CD14-positive monocyte (primary cell): ENCODE data around the gene LEF1. TPM values are rescaled to one million over a fixed set of nuclear protein-coding genes. Genes with fewer than 3 reads are reported as not detected.

Experiments used
- DNase-seq, 3 donors: peaks; one replicate each; pipeline ENCODE4 v3.0.0-alpha.2; 2011 to 2022
- H2AFZ ChIP-seq: 2 replicates; pipeline ENCODE4 v1.6.0; 2012; ENCODE audit warnings: mild to moderate bottlenecking, low read depth, low read length, inconsistent platforms; ENCODE audit not compliant: insufficient read depth, poor library complexity, severe bottlenecking
- H3K27ac ChIP-seq, 2 donors: 1 replicate in 1 of 2; 2 replicates in 1 of 2; pipeline ENCODE4 v1.5.1; 2012 to 2013; ENCODE audit warnings: low read length in 2 of 2, control low read depth in 1 of 2, inconsistent platforms in 1 of 2, low read depth in 1 of 2, mild to moderate bottlenecking in 1 of 2
- H3K27me3 ChIP-seq, 2 donors: one replicate each; pipeline versions ENCODE4 v1.6.0 to v1.6.1; 2011 to 2013; ENCODE audit warnings: low read length in 2 of 2; ENCODE audit not compliant: control insufficient read depth in 2 of 2, insufficient read depth in 2 of 2
- H3K36me3 ChIP-seq, 2 donors: replicated peaks in 1 of 2; 1 replicate in 1 of 2; 2 replicates in 1 of 2; pipeline versions ENCODE4 v1.5.1 to v1.6.1; 2012 to 2013; ENCODE audit warnings: low read length in 2 of 2, control low read depth in 1 of 2, inconsistent platforms in 1 of 2, mild to moderate bottlenecking in 1 of 2; ENCODE audit not compliant: insufficient read depth in 2 of 2, control insufficient read depth in 1 of 2
- H3K4me1 ChIP-seq, 2 donors: 1 replicate in 1 of 2; 2 replicates in 1 of 2; pipeline versions ENCODE4 v1.5.1 to v1.6.1; 2012 to 2013; ENCODE audit warnings: low read length in 2 of 2, control low read depth in 1 of 2, inconsistent platforms in 1 of 2, mild to moderate bottlenecking in 1 of 2, moderate library complexity in 1 of 2; ENCODE audit not compliant: insufficient read depth in 2 of 2, control insufficient read depth in 1 of 2
- H3K4me2 ChIP-seq: replicated peaks from 2 replicates; pipeline ENCODE3; 2012; ENCODE audit warnings: low read length, moderate library complexity, mild to moderate bottlenecking; ENCODE audit not compliant: poor library complexity, severe bottlenecking; ENCODE audit errors: extremely low read depth
- H3K4me3 ChIP-seq, 3 experiments: fragments of 200-600 bp in 1 of 3; sonication (generic) in 1 of 3; replicated peaks in 1 of 3; 1 replicate in 2 of 3; 2 replicates in 1 of 3; pipeline ENCODE4 v1.5.1; 2011 to 2013; ENCODE audit warnings: low read length in 3 of 3, mild to moderate bottlenecking in 3 of 3, control low read depth in 2 of 3, low read depth in 2 of 3, inconsistent platforms in 1 of 3, moderate library complexity in 1 of 3
- H3K79me2 ChIP-seq: 2 replicates; pipeline ENCODE4 v1.6.0; 2012; ENCODE audit warnings: mild to moderate bottlenecking, control low read depth, inconsistent platforms, low read length, moderate library complexity; ENCODE audit not compliant: insufficient read depth
- H3K9ac ChIP-seq: 2 replicates; pipeline ENCODE4 v1.6.0; 2017; ENCODE audit warnings: low read length, mild to moderate bottlenecking; ENCODE audit not compliant: insufficient read depth, poor library complexity, severe bottlenecking
- H3K9me3 ChIP-seq, 2 donors: replicated peaks in 1 of 2; 1 replicate in 1 of 2; 2 replicates in 1 of 2; pipeline versions ENCODE4 v1.5.1 to v1.6.1; 2012 to 2013; ENCODE audit warnings: low read length in 2 of 2, control low read depth in 1 of 2; ENCODE audit not compliant: control insufficient read depth in 1 of 2, insufficient read depth in 1 of 2
- H4K20me1 ChIP-seq: 2 replicates; pipeline ENCODE4 v1.6.0; 2012; ENCODE audit warnings: mild to moderate bottlenecking, low read length, control low read depth, moderate library complexity; ENCODE audit not compliant: insufficient read depth
- H3K27ac Mint-ChIP-seq, 7 donors: one replicate each; pipeline ENCODE4 v1.8.0; 2020; ENCODE audit warnings: mild to moderate bottlenecking in 7 of 7, mixed read lengths in 7 of 7, moderate library complexity in 6 of 7, inconsistent platforms in 2 of 7
- H3K27me3 Mint-ChIP-seq, 3 donors: one replicate each; pipeline ENCODE4 v1.8.0; 2021 to 2022; ENCODE audit warnings: low read depth in 3 of 3, mild to moderate bottlenecking in 3 of 3, mixed read lengths in 3 of 3, moderate library complexity in 3 of 3, inconsistent platforms in 1 of 3
- H3K36me3 Mint-ChIP-seq, 2 donors: one replicate each; pipeline ENCODE4 v1.8.0; 2020; ENCODE audit warnings: mixed read lengths in 2 of 2, inconsistent platforms in 1 of 2, mild to moderate bottlenecking in 1 of 2
- H3K4me1 Mint-ChIP-seq: one replicate; pipeline ENCODE4 v1.8.0; 2020; ENCODE audit warnings: mild to moderate bottlenecking, mixed read lengths
- H3K4me3 Mint-ChIP-seq, 2 donors: one replicate each; pipeline ENCODE4 v1.8.0; 2020; ENCODE audit warnings: mild to moderate bottlenecking in 2 of 2, mixed read lengths in 2 of 2, moderate library complexity in 1 of 2
- H3K9me3 Mint-ChIP-seq, 7 donors: one replicate each; pipeline ENCODE4 v1.8.0; 2020 to 2022; ENCODE audit warnings: mixed read lengths in 7 of 7, mild to moderate bottlenecking in 6 of 7, moderate library complexity in 6 of 7, inconsistent platforms in 2 of 7
- WGBS: methylation state at CpG from one replicate; pipeline ENCODE4 v1.1.5; 2013; ENCODE audit warnings: missing lambda C conversion rate; ENCODE audit not compliant: insufficient coverage; 5-methylcytosine and 5-hydroxymethylcytosine counted together
- intact Hi-C, 2 donors: fragments of 100-400 bp; cut with micrococcal nuclease; formaldehyde crosslinking; loops; one replicate each; pipeline versions ENCODE4 v1.15.0 to v1.15.1; 2023
- polyA plus RNA-seq, 3 donors: library from polyadenylated mRNA; depleted of rRNA in 1 of 3; unstranded in 2 of 3; stranded (reverse) in 1 of 3; fragments of 300-500 nt in 2 of 3; fragments of >200 nt in 1 of 3; fragmentation: Illumina TruSeq in 2 of 3; gene quantifications; 1 replicate in 2 of 3; 2 replicates in 1 of 3; pipeline ENCODE4 v1.2.3, GENCODE V29; 2012 to 2021
- TF ChIP-seq, protein P1 (sequence below): fragments of 200-600 bp; IDR thresholded peaks from one replicate; pipeline ENCODE4 v1.8.0; 2022; ENCODE audit warnings: antibody characterized with exemption, mild to moderate bottlenecking

Gene LEF1
- polyA plus RNA-seq, 3 donors: 0.29 to 1.3 (median 0.61) TPM

DNA sequence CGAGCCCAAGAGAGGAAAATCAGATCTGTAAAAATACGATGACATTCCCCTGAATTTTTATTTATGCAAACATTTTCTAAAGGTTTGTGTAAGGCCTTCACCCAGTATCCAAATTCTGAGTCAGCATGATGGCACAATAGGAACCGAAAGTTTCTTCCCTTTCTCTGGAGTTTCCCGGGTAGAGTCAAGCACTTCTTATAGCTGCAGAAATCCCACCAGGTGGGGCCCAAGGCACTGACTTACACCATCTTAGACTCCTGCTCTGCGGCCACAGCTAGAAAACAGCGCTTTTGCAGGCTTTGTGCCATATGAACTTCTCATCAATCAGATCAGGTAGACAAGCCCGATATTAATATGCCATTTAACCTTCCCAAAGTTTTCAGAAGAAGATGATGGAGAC, 13.4 kb downstream of the LEF1 start:
- no peaks in the 10 kb centered on the region for H3K4me1 ChIP-seq
- H3K27me3 ChIP-seq: peaks cover 21 to 22% of the 10 kb centered on the region in 2 donors
- H3K4me2 ChIP-seq: no peak overlapping the region
- WGBS: 81% methylated on average over 5 of the region's 7 CpGs
- H3K9ac ChIP-seq: no peak overlapping the region
- Mint-ChIP-seq H3K36me3 (no peaks in the 10 kb centered on the region), H3K27me3 (peaks cover 17 to 26% (median 19%) of the 10 kb centered on the region in 3 donors), H3K4me3 (no peak overlapping the region), H3K4me1 (no peaks in the 10 kb centered on the region), H3K9me3 (peaks cover 0 to 4% (median 0%) of the 10 kb centered on the region in 7 donors), H3K27ac (no peak overlapping the region)
- H3K79me2 ChIP-seq: no peaks in the 10 kb centered on the region
- no peak overlapping the region for H3K4me3 ChIP-seq
- DNase-seq: no peak
- no peak overlapping the region for H2AFZ ChIP-seq
- TF ChIP-seq, protein P1, sequence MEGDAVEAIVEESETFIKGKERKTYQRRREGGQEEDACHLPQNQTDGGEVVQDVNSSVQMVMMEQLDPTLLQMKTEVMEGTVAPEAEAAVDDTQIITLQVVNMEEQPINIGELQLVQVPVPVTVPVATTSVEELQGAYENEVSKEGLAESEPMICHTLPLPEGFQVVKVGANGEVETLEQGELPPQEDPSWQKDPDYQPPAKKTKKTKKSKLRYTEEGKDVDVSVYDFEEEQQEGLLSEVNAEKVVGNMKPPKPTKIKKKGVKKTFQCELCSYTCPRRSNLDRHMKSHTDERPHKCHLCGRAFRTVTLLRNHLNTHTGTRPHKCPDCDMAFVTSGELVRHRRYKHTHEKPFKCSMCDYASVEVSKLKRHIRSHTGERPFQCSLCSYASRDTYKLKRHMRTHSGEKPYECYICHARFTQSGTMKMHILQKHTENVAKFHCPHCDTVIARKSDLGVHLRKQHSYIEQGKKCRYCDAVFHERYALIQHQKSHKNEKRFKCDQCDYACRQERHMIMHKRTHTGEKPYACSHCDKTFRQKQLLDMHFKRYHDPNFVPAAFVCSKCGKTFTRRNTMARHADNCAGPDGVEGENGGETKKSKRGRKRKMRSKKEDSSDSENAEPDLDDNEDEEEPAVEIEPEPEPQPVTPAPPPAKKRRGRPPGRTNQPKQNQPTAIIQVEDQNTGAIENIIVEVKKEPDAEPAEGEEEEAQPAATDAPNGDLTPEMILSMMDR: no peak
- H3K36me3 ChIP-seq: no peaks in the 10 kb centered on the region
- intact Hi-C loops: no loop called here
- no peaks in the 10 kb centered on the region for H3K9me3 ChIP-seq
- H3K27ac ChIP-seq: no peak overlapping the region
- no peaks in the 10 kb centered on the region for H4K20me1 ChIP-seq

DNA sequence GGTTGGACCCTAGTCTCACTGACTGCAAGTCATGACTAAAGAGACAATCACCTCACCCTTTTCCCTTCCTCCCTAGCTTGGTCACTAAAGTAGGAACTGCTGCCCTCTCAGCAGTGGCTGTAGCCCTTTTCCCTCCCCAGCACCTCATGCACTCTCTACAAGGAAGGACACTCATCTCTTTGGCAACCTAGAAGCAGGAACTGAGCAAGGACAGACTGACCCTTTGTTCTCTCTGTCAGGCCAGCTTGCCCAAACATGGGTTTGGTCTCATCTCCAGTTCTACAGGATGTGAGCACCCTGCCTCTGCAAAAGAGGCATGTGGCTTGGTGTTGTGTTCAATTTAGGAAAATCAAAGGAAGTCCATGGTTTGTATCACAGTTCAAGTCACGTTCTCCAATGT, 15.8 kb downstream of the LEF1 start:
- no peaks in the 10 kb centered on the region for H3K79me2 ChIP-seq

More for the DNA sequence above, 15.8 kb downstream of the LEF1 start:
- peaks cover 7 to 12% (median 11%) of the 10 kb centered on the region in 3 donors for H3K27me3 Mint-ChIP-seq
- Histone ChIP-seq H3K4me2 (no peak overlapping the region), H3K9me3 (no peaks in the 10 kb centered on the region), H3K4me3 (no peak overlapping the region), H4K20me1 (no peaks in the 10 kb centered on the region), H3K9ac (no peak overlapping the region), H3K27ac (no peak overlapping the region), H2AFZ (no peak overlapping the region), H3K36me3 (no peaks in the 10 kb centered on the region), H3K4me1 (no peaks in the 10 kb centered on the region), H3K27me3 (peaks cover 4 to 6% of the 10 kb centered on the region in 2 donors)
- no peaks in the 10 kb centered on the region for H3K4me1 Mint-ChIP-seq
- H3K27ac Mint-ChIP-seq: no peak overlapping the region
- TF ChIP-seq, protein P1: no peak
- no peak for DNase-seq
- H3K9me3 Mint-ChIP-seq: peaks cover 0 to 4% (median 0%) of the 10 kb centered on the region in 7 donors
- H3K36me3 Mint-ChIP-seq: no peaks in the 10 kb centered on the region
- no peak overlapping the region for H3K4me3 Mint-ChIP-seq
- WGBS: no CpG with 5 or more reads among the region's 1 CpG
- intact Hi-C loops: no loop called here
